WTC11 (cell line): ENCODE results near the gene MIA3. TPM values are rescaled to one million over a fixed set of nuclear protein-coding genes. Genes with fewer than 3 reads are reported as not detected.

Source experiments
- ATAC-seq: fragments of 200-7000 bp; cut with Tn5 transposase; 2 replicates; pipeline ENCODE4 v1.10.0; 2021; ENCODE audit warnings: mild to moderate bottlenecking, moderate library complexity
- Bru-seq: library from RNA; stranded (reverse); fragments of 400-500 nt; gene quantifications from one replicate; lab custom pipeline; 2021; lab: Mats Ljungman, UMichigan
- CTCF ChIA-PET: fragments of 300-600 bp; sonication (Branson Sonifier 250); formaldehyde crosslinking; loops from one replicate; lab custom pipeline; 2021; ENCODE audit warnings: antibody characterized with exemption; lab: Charles Lee
- POLR2A ChIA-PET: fragments of 350-600 bp; sonication (Branson Sonifier 250); formaldehyde crosslinking; loops from one replicate; lab custom pipeline; 2021; ENCODE audit warnings: antibody characterized with exemption; lab: Charles Lee
- DNase-seq: peaks from one replicate; pipeline ENCODE4 v3.0.0; 2021; ENCODE audit warnings: low spot score
- H3K27ac Mint-ChIP-seq: 2 replicates; pipeline ENCODE4 v1.8.0; 2021; ENCODE audit warnings: mixed read lengths
- H3K27me3 Mint-ChIP-seq: 2 replicates; pipeline ENCODE4 v1.8.0; 2021; ENCODE audit warnings: low read depth, mild to moderate bottlenecking, moderate library complexity, mixed read lengths
- H3K36me3 Mint-ChIP-seq: 2 replicates; pipeline ENCODE4 v1.8.0; 2021; ENCODE audit warnings: mixed read lengths
- H3K4me1 Mint-ChIP-seq: 2 replicates; pipeline ENCODE4 v1.8.0; 2022; ENCODE audit warnings: mixed read lengths
- H3K4me3 Mint-ChIP-seq: 2 replicates; pipeline ENCODE4 v1.8.0; 2021; ENCODE audit warnings: mild to moderate bottlenecking, moderate library complexity, mixed read lengths
- H3K9me3 Mint-ChIP-seq: 2 replicates; pipeline ENCODE4 v1.8.0; 2021; ENCODE audit warnings: mixed read lengths
- ARID4B ChIP-seq: sonication (generic); formaldehyde crosslinking; IDR thresholded peaks from 2 replicates; pipeline ENCODE4 v1.8.0; 2023; ENCODE audit warnings: missing genetic modification reagents, mild to moderate bottlenecking, borderline replicate concordance
- CREM ChIP-seq: sonication (generic); formaldehyde crosslinking; IDR thresholded peaks from 2 replicates; pipeline ENCODE4 v1.8.1; 2022; ENCODE audit warnings: mild to moderate bottlenecking, missing genetic modification reagents, moderate library complexity
- ELF4 ChIP-seq: sonication (generic); formaldehyde crosslinking; IDR thresholded peaks from 2 replicates; pipeline ENCODE4 v1.8.1; 2022; ENCODE audit warnings: low read depth, mild to moderate bottlenecking, moderate library complexity, missing genetic modification reagents
- ESRRA ChIP-seq: sonication (generic); formaldehyde crosslinking; IDR thresholded peaks from 2 replicates; pipeline ENCODE4 v1.8.1; 2022; ENCODE audit warnings: mild to moderate bottlenecking, missing genetic modification reagents, borderline replicate concordance
- FOXK1 ChIP-seq: sonication (generic); formaldehyde crosslinking; IDR thresholded peaks from 2 replicates; pipeline ENCODE4 v1.8.0; 2022; ENCODE audit warnings: mild to moderate bottlenecking, moderate library complexity, missing genetic modification reagents
- FOXP4 ChIP-seq: sonication (generic); formaldehyde crosslinking; IDR thresholded peaks from 2 replicates; pipeline ENCODE4 v1.8.0; 2022; ENCODE audit warnings: mild to moderate bottlenecking, missing genetic modification reagents
- JUN ChIP-seq: sonication (generic); formaldehyde crosslinking; IDR thresholded peaks from 2 replicates; pipeline ENCODE4 v1.8.0; 2023; ENCODE audit warnings: mild to moderate bottlenecking, missing genetic modification reagents
- KAT7 ChIP-seq: sonication (generic); formaldehyde crosslinking; IDR thresholded peaks from 2 replicates; pipeline ENCODE4 v1.8.1; 2023; ENCODE audit warnings: missing genetic modification reagents, mild to moderate bottlenecking, borderline replicate concordance
- MAX ChIP-seq: sonication (generic); formaldehyde crosslinking; IDR thresholded peaks from 2 replicates; pipeline ENCODE4 v1.8.0; 2022; ENCODE audit warnings: mild to moderate bottlenecking, missing genetic modification reagents
- RELA ChIP-seq: sonication (generic); formaldehyde crosslinking; IDR thresholded peaks from 2 replicates; pipeline ENCODE4 v1.8.1; 2022; ENCODE audit warnings: missing genetic modification reagents, mild to moderate bottlenecking, borderline replicate concordance
- SP1 ChIP-seq: sonication (generic); formaldehyde crosslinking; conservative IDR thresholded peaks from 2 replicates; pipeline ENCODE4 v1.8.1; 2022; ENCODE audit warnings: missing genetic modification reagents
- TEAD1 ChIP-seq: sonication (generic); formaldehyde crosslinking; IDR thresholded peaks from 2 replicates; pipeline ENCODE4 v1.8.0; 2022; ENCODE audit warnings: mild to moderate bottlenecking, missing genetic modification reagents
- USF1 ChIP-seq: sonication (generic); formaldehyde crosslinking; IDR thresholded peaks from 2 replicates; pipeline ENCODE4 v1.8.0; 2022; ENCODE audit warnings: mild to moderate bottlenecking, missing genetic modification reagents
- ZNF232 ChIP-seq: sonication (generic); formaldehyde crosslinking; IDR thresholded peaks from 2 replicates; pipeline ENCODE4 v1.8.0; 2022; ENCODE audit warnings: mild to moderate bottlenecking, missing genetic modification reagents
- ZNF532 ChIP-seq: fragments of 250-450 bp; sonication (Bioruptor Pico); IDR thresholded peaks from 2 replicates; pipeline ENCODE4 v1.9.0; 2021; ENCODE audit warnings: mild to moderate bottlenecking, borderline replicate concordance
- long read RNA-seq, 3 experiments: library from RNA in 1 of 3; library from capped mRNA in 1 of 3; library from polyadenylated mRNA in 1 of 3; unstranded in 2 of 3; stranded (forward) in 1 of 3; transcript quantifications; one replicate each; pipeline ENCODE4 v2.0.0, GENCODE V29; 2021
- total RNA-seq: library from RNA; stranded (reverse); gene quantifications from 3 replicates; pipeline ENCODE4 v1.2.3, GENCODE V29; 2021

Gene MIA3
- total RNA-seq (52.8 to 70.0 TPM (median 54.9 TPM) in 3 replicates), Bru-seq, nascent RNA (percentile 88 among the genes with signal in this experiment)
- long read RNA-seq, experiment 1, full-length matches to known transcripts: 87 of 151 reads
- long read RNA-seq, experiment 1, partial matches to known transcripts: 35 of 151 reads
- long read RNA-seq, experiment 1, other reads (novel, unspliced or antisense): 29 of 151 reads
- long read RNA-seq, experiment 2, partial matches to known transcripts: 15 of 28 reads
- long read RNA-seq, experiment 2, other reads (novel, unspliced or antisense): 12 of 28 reads
- long read RNA-seq, experiment 3, partial matches to known transcripts: 2 of 5 reads
- long read RNA-seq, experiment 3, other reads (novel, unspliced or antisense): 2 of 5 reads

GRCh38 chr1:222618001-222618879, at the start of gene MIA3:
MIA3 (plus strand) TSS chr1:222618097; CDS start chr1:222618111, 14 bp downstream.
- peaks cover 20% of the 10 kb centered on the region for H3K36me3 Mint-ChIP-seq
- H3K27ac Mint-ChIP-seq: peak within 1 kb of the TSS; percentile 43; the same call in 1 of the 2 replicates
- no peak for TF ChIP-seq ZNF532 (CRISPR knock-in tag)
- 0 out of 2 replicates have a peak, but pooled peaks have one; percentile 46 for TF ChIP-seq ESRRA (CRISPR knock-in tag)
- TF ChIP-seq CREM (CRISPR knock-in tag): peak; percentile 33; the same call in 1 of the 2 replicates
- TF ChIP-seq KAT7: no peak
- TF ChIP-seq USF1 (CRISPR knock-in tag): 0 out of 2 replicates have a peak, but pooled peaks have one; percentile 12
- TF ChIP-seq ELF4: 0 out of 2 replicates have a peak, but pooled peaks have one; percentile 31
- TF ChIP-seq FOXK1 (CRISPR knock-in tag): peak; percentile 69
- 0 out of 2 replicates have a peak, but pooled peaks have one; percentile 72 for TF ChIP-seq RELA (CRISPR knock-in tag)
- TF ChIP-seq JUN (CRISPR knock-in tag): peak; percentile 80; the same call in 1 of the 2 replicates
- 0 out of 2 replicates have a peak, but pooled peaks have one; percentile 47 for TF ChIP-seq FOXP4
- peak; percentile 66; the same call in 1 of the 2 replicates for TF ChIP-seq ARID4B (CRISPR knock-in tag)
- TF ChIP-seq ZNF232 (CRISPR knock-in tag): peak; percentile 49; the same call in 1 of the 2 replicates
- peak; percentile 48 for TF ChIP-seq SP1 (CRISPR knock-in tag)
- peak; percentile 37; the same call in 1 of the 2 replicates for TF ChIP-seq TEAD1 (CRISPR knock-in tag)
- TF ChIP-seq MAX: no peak; the same call in 1 of the 2 replicates
- TF ChIP-seq, all 79 proteins: peak for 12
- DNase-seq: peak; percentile 76
- POLR2A ChIA-PET: interaction anchor here (0.6 to 0.7 kb wide), 2 partner anchors 16 to 25 kb away, joined by 3 to 4 read pairs; no protein-coding TSS in a partner anchor
- H3K4me3 Mint-ChIP-seq: peak within 1 kb of the TSS; percentile 89
- peak; percentile 34 for ATAC-seq
- CTCF ChIA-PET: interaction anchor here (1.1 to 1.3 kb wide), 2 partner anchors 16 to 163 kb away, joined by 3 to 5 read pairs; no protein-coding TSS in a partner anchor
- H3K4me1 Mint-ChIP-seq: peaks cover 13% of the 10 kb centered on the region
- peaks cover 36% of the 10 kb centered on the region for H3K27me3 Mint-ChIP-seq
- H3K9me3 Mint-ChIP-seq: no peaks in the 10 kb centered on the region
